PFSK-1 (cell line): Measurements from ENCODE around the gene ARHGEF16.

Source experiments
- FOXP2 ChIP-seq: optimal IDR thresholded peaks from 2 replicates; pipeline ENCODE3; 2011; ENCODE audit warnings: borderline replicate concordance, control low read depth, inconsistent platforms; ENCODE audit not compliant: insufficient read depth; ENCODE audit errors: extremely low read length, extremely low read depth
- POLR2AphosphoS5 ChIP-seq: IDR thresholded peaks from 2 replicates; pipeline ENCODE4 v1.6.1; 2012; ENCODE audit warnings: low read depth, mild to moderate bottlenecking, control low read depth, low read length, moderate library complexity
- REST ChIP-seq, 2 experiments: IDR thresholded peaks; 2 replicates each; pipeline versions ENCODE4 v1.6.1 to v1.8.0; 2011 to 2012; ENCODE audit warnings: low read depth in 2 of 2, low read length in 2 of 2, control low read depth in 1 of 2, inconsistent platforms in 1 of 2, mild to moderate bottlenecking in 1 of 2, moderate library complexity in 1 of 2; ENCODE audit not compliant: insufficient read depth in 1 of 2
- SIN3A ChIP-seq: IDR thresholded peaks from 2 replicates; pipeline ENCODE4 v1.6.1; 2012; ENCODE audit warnings: mild to moderate bottlenecking, low read length, moderate library complexity, borderline replicate concordance; ENCODE audit not compliant: insufficient read depth
- TAF1 ChIP-seq: IDR thresholded peaks from 2 replicates; pipeline ENCODE4 v1.6.1; 2012; ENCODE audit warnings: low read length, control low read depth, borderline replicate concordance; ENCODE audit not compliant: insufficient read depth

GRCh38 chr1:3423896-3424611, 30.4 kb upstream of the ARHGEF16 start:
- no peak for TF ChIP-seq REST (IDR thresholded peaks at IDR 0.05; ENCODE audit: insufficient read depth in 1 of 2, low read depth in 2 of 2, low read length in 2 of 2)
- TF ChIP-seq SIN3A, result no peak
- TF ChIP-seq POLR2AphosphoS5, result no peak
- no peak for TF ChIP-seq TAF1
- TF ChIP-seq FOXP2, result no peak
